Thyroid gland (tissue), 4 donors: ENCODE results near the gene DHRS2.

ENCODE experiments used
- CTCF ChIP-seq, 6 experiments: fragments of 200-600 bp in 3 of 6; fragments of 450-650 bp in 3 of 6; sonication (generic) in 3 of 6; IDR thresholded peaks; one replicate each; pipeline ENCODE4 v1.5.1; 2016 to 2019; ENCODE audit warnings: antibody characterized with exemption in 6 of 6, mild to moderate bottlenecking in 2 of 6, inconsistent platforms in 1 of 6, moderate library complexity in 1 of 6
- POLR2A ChIP-seq, 2 donors: fragments of 450-650 bp; IDR thresholded peaks; one replicate each; pipeline ENCODE4 v1.6.1; 2017; ENCODE audit warnings: antibody characterized with exemption in 2 of 2, mild to moderate bottlenecking in 2 of 2, moderate library complexity in 1 of 2

- TF ChIP-seq CTCF (IDR thresholded peaks at IDR 0.05) (no peak), POLR2A (IDR thresholded peaks at IDR 0.05) (no peak)
Observed at GRCh38 chr14:23647619-23648018, 11.5 kb downstream of the DHRS2 start.
